Thyroid gland (tissue), 4 donors: ENCODE data around the gene TUBB6. TPM values are rescaled to one million over a fixed set of nuclear protein-coding genes. Genes with fewer than 3 reads are reported as not detected.

Experiments used
- DNase-seq, 2 donors: peaks; one replicate each; pipeline ENCODE4 v3.0.0-alpha.2; 2019
- H3K27ac ChIP-seq, 3 donors: fragments of 200-600 bp; sonication (generic); 1 replicate in 2 of 3; 2 replicates in 1 of 3; pipeline ENCODE4 v1.5.1; 2016 to 2019; ENCODE audit warnings: mild to moderate bottlenecking in 1 of 3, moderate library complexity in 1 of 3
- H3K27me3 ChIP-seq: fragments of 200-600 bp; sonication (generic); one replicate; pipeline ENCODE4 v1.5.1; 2019
- H3K36me3 ChIP-seq, 2 donors: fragments of 200-600 bp; sonication (generic); one replicate each; pipeline ENCODE4 v1.5.1; 2016 to 2019
- H3K4me1 ChIP-seq, 2 donors: fragments of 200-600 bp; sonication (generic); one replicate each; pipeline ENCODE4 v1.5.1; 2017 to 2019
- H3K4me3 ChIP-seq, 3 donors: fragments of 200-600 bp; sonication (generic); replicated peaks in 1 of 3; 1 replicate in 2 of 3; 2 replicates in 1 of 3; pipeline ENCODE4 v1.5.1; 2016; ENCODE audit warnings: mild to moderate bottlenecking in 1 of 3
- H3K9me3 ChIP-seq: fragments of 200-600 bp; sonication (generic); one replicate; pipeline ENCODE4 v1.5.1; 2017
- POLR2A ChIP-seq, 2 donors: fragments of 450-650 bp; IDR thresholded peaks; one replicate each; pipeline ENCODE4 v1.6.1; 2017; ENCODE audit warnings: antibody characterized with exemption in 2 of 2, mild to moderate bottlenecking in 2 of 2, moderate library complexity in 1 of 2
- WGBS, 2 donors: methylation state at CpG; one replicate each; pipeline ENCODE4 v1.1.5; 2017; 5-methylcytosine and 5-hydroxymethylcytosine counted together
- intact Hi-C: fragments of 100-400 bp; cut with DNase I; formaldehyde crosslinking; loops from one replicate; pipeline ENCODE4 v1.15.1; 2023
- total RNA-seq, 4 donors: library from RNA; depleted of rRNA; stranded (reverse); fragments of >200 nt; gene quantifications; one replicate each; pipeline ENCODE4 v1.2.3, GENCODE V29; 2016
- TF ChIP-seq, protein P1 (sequence below), 6 experiments: fragments of 200-600 bp in 3 of 6; fragments of 450-650 bp in 3 of 6; sonication (generic) in 3 of 6; IDR thresholded peaks; one replicate each; pipeline ENCODE4 v1.5.1; 2016 to 2019; ENCODE audit warnings: antibody characterized with exemption in 6 of 6, mild to moderate bottlenecking in 2 of 6, inconsistent platforms in 1 of 6, moderate library complexity in 1 of 6

TUBB6 gene
- total RNA-seq, 4 donors from 2014 or later, result 91.9 to 157 (median 124) TPM

DNA sequence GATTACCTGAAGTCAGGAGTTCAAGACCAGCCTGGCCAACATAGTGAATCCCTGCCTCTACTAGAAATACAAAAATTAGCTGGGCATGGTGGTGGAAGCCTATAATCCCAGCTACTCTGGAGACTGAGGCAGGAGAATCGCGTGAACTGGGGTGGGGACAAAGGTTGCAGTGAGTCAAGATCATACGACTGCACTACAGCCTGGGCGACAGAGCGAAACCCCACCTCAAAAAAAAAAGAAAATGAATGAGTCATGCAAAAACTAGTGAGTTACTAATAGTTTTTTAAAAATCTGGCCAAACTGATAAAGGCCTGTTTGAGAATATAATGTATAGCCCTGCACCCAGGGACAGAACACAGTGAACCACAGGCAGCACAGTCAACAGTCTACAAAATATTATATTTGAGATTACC lies 51.5 kb downstream of the TUBB6 start:
- intact Hi-C loops, result no loop called here
- 95 to 96% methylated on average over 5 of the region's 5 CpGs for WGBS, 2 donors
- Histone ChIP-seq H3K27ac (no peak overlapping the region), H3K9me3 (no peaks in the 10 kb centered on the region), H3K27me3 (no peaks in the 10 kb centered on the region), H3K4me1 (no peaks in the 10 kb centered on the region), H3K4me3 (no peak overlapping the region), H3K36me3 (peaks cover 63% of the 10 kb centered on the region in 2 donors)
- no peak for DNase-seq
- TF ChIP-seq POLR2A (IDR thresholded peaks at IDR 0.05), result no peak

GRCh38 chr18:12361770-12362378 lies 53.8 kb downstream of the TUBB6 start:
- no peaks in the 10 kb centered on the region for H3K9me3 ChIP-seq
- intact Hi-C loops, result no loop called here
- peaks cover 47 to 67% of the 10 kb centered on the region in 2 donors for H3K36me3 ChIP-seq
- WGBS, 2 donors, result 82 to 92% methylated on average over 3 of the region's 3 CpGs
- no peak overlapping the region for H3K27ac ChIP-seq
- no peak for TF ChIP-seq POLR2A (IDR thresholded peaks at IDR 0.05)
- TF ChIP-seq, protein P1, sequence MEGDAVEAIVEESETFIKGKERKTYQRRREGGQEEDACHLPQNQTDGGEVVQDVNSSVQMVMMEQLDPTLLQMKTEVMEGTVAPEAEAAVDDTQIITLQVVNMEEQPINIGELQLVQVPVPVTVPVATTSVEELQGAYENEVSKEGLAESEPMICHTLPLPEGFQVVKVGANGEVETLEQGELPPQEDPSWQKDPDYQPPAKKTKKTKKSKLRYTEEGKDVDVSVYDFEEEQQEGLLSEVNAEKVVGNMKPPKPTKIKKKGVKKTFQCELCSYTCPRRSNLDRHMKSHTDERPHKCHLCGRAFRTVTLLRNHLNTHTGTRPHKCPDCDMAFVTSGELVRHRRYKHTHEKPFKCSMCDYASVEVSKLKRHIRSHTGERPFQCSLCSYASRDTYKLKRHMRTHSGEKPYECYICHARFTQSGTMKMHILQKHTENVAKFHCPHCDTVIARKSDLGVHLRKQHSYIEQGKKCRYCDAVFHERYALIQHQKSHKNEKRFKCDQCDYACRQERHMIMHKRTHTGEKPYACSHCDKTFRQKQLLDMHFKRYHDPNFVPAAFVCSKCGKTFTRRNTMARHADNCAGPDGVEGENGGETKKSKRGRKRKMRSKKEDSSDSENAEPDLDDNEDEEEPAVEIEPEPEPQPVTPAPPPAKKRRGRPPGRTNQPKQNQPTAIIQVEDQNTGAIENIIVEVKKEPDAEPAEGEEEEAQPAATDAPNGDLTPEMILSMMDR (IDR thresholded peaks at IDR 0.05), result no peak
- DNase-seq, result no peak
- H3K4me1 ChIP-seq, result no peaks in the 10 kb centered on the region
- no peak overlapping the region for H3K4me3 ChIP-seq
- no peaks in the 10 kb centered on the region for H3K27me3 ChIP-seq

GRCh38 chr18:12362473-12363174 lies 54.6 kb downstream of the TUBB6 start:
- H3K9me3 ChIP-seq, result no peaks in the 10 kb centered on the region
- peaks cover 42 to 63% of the 10 kb centered on the region in 2 donors for H3K36me3 ChIP-seq
- DNase-seq, result no peak

GRCh38 chr18:12366379-12366778 lies 58.3 kb downstream of the TUBB6 start:
- WGBS, 2 donors, result 95 to 97% methylated on average over 8 of the region's 8 CpGs
- no peak for DNase-seq
- Histone ChIP-seq H3K27me3 (no peaks in the 10 kb centered on the region), H3K4me3 (no peak overlapping the region), H3K27ac (no peak overlapping the region), H3K36me3 (peaks cover 24 to 50% of the 10 kb centered on the region in 2 donors), H3K9me3 (no peaks in the 10 kb centered on the region), H3K4me1 (no peaks in the 10 kb centered on the region)
- TF ChIP-seq, protein P1 (IDR thresholded peaks at IDR 0.05), result no peak
- no peak for TF ChIP-seq POLR2A (IDR thresholded peaks at IDR 0.05)
- intact Hi-C loops, result loop anchor here (5.0 kb wide), 1 partner anchor 39 kb away; no protein-coding TSS in a partner anchor

More at GRCh38 chr18:12362473-12363174, 54.6 kb downstream of the TUBB6 start:
- Histone ChIP-seq H3K27me3 (no peaks in the 10 kb centered on the region), H3K4me3 (no peak overlapping the region), H3K27ac (no peak overlapping the region), H3K4me1 (no peaks in the 10 kb centered on the region)
- intact Hi-C loops, result no loop called here
- TF ChIP-seq, protein P1 (IDR thresholded peaks at IDR 0.05), result no peak
- TF ChIP-seq POLR2A (IDR thresholded peaks at IDR 0.05), result no peak
- WGBS, 2 donors, result 86 to 91% methylated on average over 11 of the region's 11 CpGs

DNA sequence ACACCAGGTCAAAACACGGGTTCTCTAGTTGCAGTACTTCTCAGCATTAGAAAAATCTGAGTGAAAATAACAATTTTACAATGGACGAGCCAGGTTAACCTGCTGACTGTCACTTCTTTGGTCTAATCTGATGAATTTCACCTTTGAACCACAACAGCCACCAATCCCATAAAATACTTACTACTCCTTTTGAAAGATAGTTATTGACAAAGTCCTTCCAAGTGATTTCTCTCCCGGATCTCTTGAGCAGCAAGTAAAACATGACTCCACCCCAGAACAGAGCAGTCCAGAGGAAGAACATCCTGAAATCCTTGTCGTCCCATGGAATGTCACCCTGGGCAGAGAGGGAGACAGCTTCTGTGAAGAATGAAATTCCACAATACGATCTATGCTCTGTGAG lies 58.7 kb downstream of the TUBB6 start:
- Histone ChIP-seq H3K4me1 (no peaks in the 10 kb centered on the region), H3K36me3 (peaks cover 20 to 50% of the 10 kb centered on the region in 2 donors), H3K9me3 (no peaks in the 10 kb centered on the region), H3K27ac (no peak overlapping the region), H3K4me3 (no peak overlapping the region), H3K27me3 (no peaks in the 10 kb centered on the region)
- intact Hi-C loops, result loop anchor here (5.0 kb wide), 1 partner anchor 39 kb away; no protein-coding TSS in a partner anchor
- DNase-seq, result no peak
- 89 to 94% methylated on average over 5 of the region's 5 CpGs for WGBS, 2 donors
- TF ChIP-seq POLR2A (IDR thresholded peaks at IDR 0.05), result no peak
- TF ChIP-seq, protein P1 (IDR thresholded peaks at IDR 0.05), result no peak
